ENCODE results near the gene SLC18B1.

SLC18B1 gene

GRCh38 chr6:132797951-132798868 lies at the start of gene SLC18B1:
Gene SLC18B1 (minus strand): TSS chr6:132798637. CDS start chr6:132798456, 181 bp downstream.
- peak; percentile 54 for DNase-seq

GRCh38 chr6:132843316-132844035 lies 45.0 kb upstream of the SLC18B1 start:
- DNase-seq: no peak

- DNase-seq: no peak
These were observed 43.5 kb upstream of the SLC18B1 start for GRCh38 chr6:132841966-132842365.

- no peak for DNase-seq
These were observed 34.5 kb upstream of the SLC18B1 start for GRCh38 chr6:132832891-132833290.

- peak; percentile 35 for DNase-seq
These were observed 31.9 kb upstream of the SLC18B1 start for GRCh38 chr6:132830334-132830751.

- peak; percentile 45 for DNase-seq
These were observed 22.4 kb upstream of the SLC18B1 start for GRCh38 chr6:132820629-132821381.

GRCh38 chr6:132819405-132820161 lies 21.1 kb upstream of the SLC18B1 start:
- peak; percentile 56 for DNase-seq

- DNase-seq: peak; percentile 40
These were observed 20.2 kb upstream of the SLC18B1 start for GRCh38 chr6:132818404-132819359.

GRCh38 chr6:132817554-132818403 lies 19.3 kb upstream of the SLC18B1 start:
- peak; percentile 9 for DNase-seq

GRCh38 chr6:132816660-132817059 lies 18.2 kb upstream of the SLC18B1 start:
- DNase-seq: no peak

GRCh38 chr6:132814716-132815570 lies 16.5 kb upstream of the SLC18B1 start:
- peak; percentile 15 for DNase-seq

GRCh38 chr6:132813173-132813856 lies 14.9 kb upstream of the SLC18B1 start:
- DNase-seq: peak; percentile 58

- no peak for DNase-seq
These were observed 14.3 kb upstream of the SLC18B1 start for GRCh38 chr6:132812756-132813172.

GRCh38 chr6:132812255-132812732 lies 13.9 kb upstream of the SLC18B1 start:
- DNase-seq: peak; percentile 37

- peak; percentile 26 for DNase-seq
These were observed 12.8 kb upstream of the SLC18B1 start for GRCh38 chr6:132811276-132811675.

GRCh38 chr6:132805548-132805947 lies 7.1 kb upstream of the SLC18B1 start:
- DNase-seq: no peak

GRCh38 chr6:132804251-132804650 lies 5.8 kb upstream of the SLC18B1 start:
- no peak for DNase-seq

GRCh38 chr6:132800656-132801055 lies 2.2 kb upstream of the SLC18B1 start:
- no peak for DNase-seq

Data from EL (cell line).